ENCODE measurements around the gene LAGE3.

LAGE3 gene

GRCh38 chrX:154484255-154485149 lies 5.4 kb upstream of the LAGE3 start:
- TF ChIP-seq CTCF (IDR thresholded peaks at IDR 0.05; ENCODE audit: low read length, missing control alignments) = no peak
- no peak for DNase-seq (ENCODE audit: low read depth)
- no peak overlapping the region for H3K4me3 ChIP-seq (replicated peaks; ENCODE audit: low read depth, low read length)

- no peak overlapping the region for H3K4me3 ChIP-seq (replicated peaks; ENCODE audit: low read depth, low read length)
- no peak for TF ChIP-seq CTCF (IDR thresholded peaks at IDR 0.05; ENCODE audit: low read length, missing control alignments)
- DNase-seq (ENCODE audit: low read depth) = no peak
Observed at GRCh38 chrX:154483325-154483724, 4.2 kb upstream of the LAGE3 start.

- no peak overlapping the region for H3K4me3 ChIP-seq (replicated peaks; ENCODE audit: low read depth, low read length)
- TF ChIP-seq CTCF (IDR thresholded peaks at IDR 0.05; ENCODE audit: low read length, missing control alignments) = no peak
- DNase-seq (ENCODE audit: low read depth) = no peak
Observed at GRCh38 chrX:154482786-154483185, 3.7 kb upstream of the LAGE3 start.

DNA sequence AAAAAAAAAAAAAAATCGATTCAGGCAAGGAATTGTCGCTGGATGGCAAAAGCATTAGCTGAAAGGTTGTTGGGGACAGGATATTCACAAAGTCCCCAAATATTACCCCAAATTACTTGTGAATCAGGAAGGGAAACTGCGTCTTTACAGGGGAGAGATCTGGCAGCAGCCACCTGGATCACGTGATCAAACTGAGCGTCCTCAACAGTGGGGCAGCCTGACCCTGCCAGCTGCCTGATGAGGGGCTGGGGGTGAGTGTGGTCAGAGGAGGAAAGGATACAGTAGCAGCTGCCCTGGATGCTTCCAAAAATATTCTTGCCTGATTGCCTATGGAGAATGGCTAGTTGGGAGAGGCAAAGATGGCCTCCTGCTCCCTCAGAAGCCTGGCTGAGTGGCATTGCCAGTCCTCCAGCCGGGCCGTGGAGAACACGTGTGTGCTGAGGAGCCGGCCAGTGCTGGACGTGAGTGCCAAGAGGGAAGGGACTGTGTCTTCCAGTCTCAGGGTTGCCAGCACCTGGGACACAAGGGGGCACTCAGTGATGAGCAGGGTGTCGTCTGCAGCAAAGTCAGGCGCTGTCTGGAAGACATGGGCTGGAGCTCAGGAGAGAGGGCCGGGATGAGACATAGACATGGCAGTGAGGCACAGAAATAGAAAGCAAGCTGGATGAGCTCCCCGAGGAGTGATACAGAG lies 3.0 kb upstream of the LAGE3 start:
- TF ChIP-seq CTCF (IDR thresholded peaks at IDR 0.05; ENCODE audit: low read length, missing control alignments) = no peak
- DNase-seq (ENCODE audit: low read depth) = no peak
- H3K4me3 ChIP-seq (replicated peaks; ENCODE audit: low read depth, low read length) = no peak overlapping the region

GRCh38 chrX:154481195-154481594 lies 2.1 kb upstream of the LAGE3 start:
- DNase-seq (ENCODE audit: low read depth) = no peak
- no peak overlapping the region for H3K4me3 ChIP-seq (replicated peaks; ENCODE audit: low read depth, low read length)
- TF ChIP-seq CTCF (IDR thresholded peaks at IDR 0.05; ENCODE audit: low read length, missing control alignments) = no peak

DNA sequence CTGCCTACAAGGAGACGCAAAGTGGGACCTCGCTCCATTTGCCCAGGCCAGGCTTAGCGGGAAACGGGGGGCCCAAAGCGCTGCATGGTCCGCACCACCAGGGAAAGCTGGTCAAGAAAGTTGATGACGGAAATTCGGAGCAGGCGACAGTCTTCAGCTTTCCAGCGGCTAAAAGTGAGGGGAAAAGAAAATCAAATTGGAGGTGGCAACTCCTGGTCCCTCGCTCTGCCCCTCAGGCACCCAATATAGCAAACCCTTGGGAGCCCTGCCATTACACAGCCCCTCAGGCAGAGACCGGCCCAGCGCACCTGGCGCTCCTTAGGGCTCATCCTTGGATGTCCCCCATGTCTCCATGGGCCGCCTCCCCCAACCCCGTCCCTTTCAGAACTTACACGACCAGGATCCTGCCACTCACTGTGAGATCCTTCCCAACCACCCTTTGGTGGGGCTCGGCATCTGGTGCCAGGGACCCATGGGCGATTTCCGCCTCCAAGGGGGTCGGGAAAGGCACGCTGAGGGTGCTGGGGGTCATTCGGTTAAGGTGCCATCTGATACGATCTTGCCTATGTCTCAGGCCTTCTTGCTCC lies 1.1 kb downstream of the LAGE3 start:
- TF ChIP-seq CTCF (IDR thresholded peaks at IDR 0.05; ENCODE audit: low read length, missing control alignments) = no peak
- peak overlapping the region; percentile 58 for H3K4me3 ChIP-seq (replicated peaks; ENCODE audit: low read depth, low read length)
- no peak for DNase-seq (ENCODE audit: low read depth)
